Ascending aorta (tissue), 2 donors: Measurements from ENCODE around the gene POU3F1. TPM values are rescaled to one million over a fixed set of nuclear protein-coding genes. Genes with fewer than 3 reads are reported as not detected.
A peak's percentile ranks its signal among the peaks of the same experiment; 100 is the strongest.

ENCODE experiments used
- DNase-seq, 2 donors: peaks; one replicate each; pipeline ENCODE4 v3.0.0-alpha.2; 2019; ENCODE audit warnings: low spot score in 2 of 2
- H3K27ac ChIP-seq, 2 donors: fragments of 200-600 bp; sonication (generic); one replicate each; pipeline ENCODE4 v1.5.1; 2016 to 2017; ENCODE audit warnings: mild to moderate bottlenecking in 1 of 2
- H3K27me3 ChIP-seq: fragments of 200-600 bp; sonication (generic); one replicate; pipeline ENCODE4 v1.5.1; 2017
- H3K36me3 ChIP-seq, 2 donors: fragments of 200-600 bp; sonication (generic); one replicate each; pipeline ENCODE4 v1.5.1; 2016
- H3K4me1 ChIP-seq, 2 donors: fragments of 200-600 bp; sonication (generic); one replicate each; pipeline ENCODE4 v1.5.1; 2016 to 2017; ENCODE audit warnings: mild to moderate bottlenecking in 1 of 2
- H3K4me3 ChIP-seq, 2 donors: fragments of 200-600 bp; sonication (generic); one replicate each; pipeline ENCODE4 v1.5.1; 2016 to 2017; ENCODE audit warnings: mild to moderate bottlenecking in 1 of 2
- H3K9me3 ChIP-seq, 2 donors: fragments of 200-600 bp; sonication (generic); one replicate each; pipeline ENCODE4 v1.5.1; 2016
- intact Hi-C: fragments of 100-400 bp; cut with DNase I; formaldehyde crosslinking; loops from one replicate; pipeline ENCODE4 v1.15.1; 2023
- total RNA-seq: library from RNA; depleted of rRNA; stranded (reverse); fragments of >200 nt; gene quantifications from one replicate; pipeline ENCODE4 v1.1.0, GENCODE V29; 2016
- TF ChIP-seq, protein P1 (sequence below), 3 experiments: fragments of 200-600 bp in 2 of 3; fragments of 450-650 bp in 1 of 3; sonication (generic) in 2 of 3; IDR thresholded peaks; one replicate each; pipeline ENCODE4 v1.5.1; 2016 to 2019; ENCODE audit warnings: antibody characterized with exemption in 3 of 3, mild to moderate bottlenecking in 1 of 3, moderate library complexity in 1 of 3

POU3F1 gene
- total RNA-seq, 1 donor from 2014 or later: not detected

GRCh38 chr1:38003261-38004250, 43.0 kb downstream of the POU3F1 start:
- peak overlapping the region; percentile 93 to 96 for H3K27ac ChIP-seq
- TF ChIP-seq, protein P1, sequence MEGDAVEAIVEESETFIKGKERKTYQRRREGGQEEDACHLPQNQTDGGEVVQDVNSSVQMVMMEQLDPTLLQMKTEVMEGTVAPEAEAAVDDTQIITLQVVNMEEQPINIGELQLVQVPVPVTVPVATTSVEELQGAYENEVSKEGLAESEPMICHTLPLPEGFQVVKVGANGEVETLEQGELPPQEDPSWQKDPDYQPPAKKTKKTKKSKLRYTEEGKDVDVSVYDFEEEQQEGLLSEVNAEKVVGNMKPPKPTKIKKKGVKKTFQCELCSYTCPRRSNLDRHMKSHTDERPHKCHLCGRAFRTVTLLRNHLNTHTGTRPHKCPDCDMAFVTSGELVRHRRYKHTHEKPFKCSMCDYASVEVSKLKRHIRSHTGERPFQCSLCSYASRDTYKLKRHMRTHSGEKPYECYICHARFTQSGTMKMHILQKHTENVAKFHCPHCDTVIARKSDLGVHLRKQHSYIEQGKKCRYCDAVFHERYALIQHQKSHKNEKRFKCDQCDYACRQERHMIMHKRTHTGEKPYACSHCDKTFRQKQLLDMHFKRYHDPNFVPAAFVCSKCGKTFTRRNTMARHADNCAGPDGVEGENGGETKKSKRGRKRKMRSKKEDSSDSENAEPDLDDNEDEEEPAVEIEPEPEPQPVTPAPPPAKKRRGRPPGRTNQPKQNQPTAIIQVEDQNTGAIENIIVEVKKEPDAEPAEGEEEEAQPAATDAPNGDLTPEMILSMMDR (IDR thresholded peaks at IDR 0.05): no peak
- intact Hi-C loops: no loop called here

DNA sequence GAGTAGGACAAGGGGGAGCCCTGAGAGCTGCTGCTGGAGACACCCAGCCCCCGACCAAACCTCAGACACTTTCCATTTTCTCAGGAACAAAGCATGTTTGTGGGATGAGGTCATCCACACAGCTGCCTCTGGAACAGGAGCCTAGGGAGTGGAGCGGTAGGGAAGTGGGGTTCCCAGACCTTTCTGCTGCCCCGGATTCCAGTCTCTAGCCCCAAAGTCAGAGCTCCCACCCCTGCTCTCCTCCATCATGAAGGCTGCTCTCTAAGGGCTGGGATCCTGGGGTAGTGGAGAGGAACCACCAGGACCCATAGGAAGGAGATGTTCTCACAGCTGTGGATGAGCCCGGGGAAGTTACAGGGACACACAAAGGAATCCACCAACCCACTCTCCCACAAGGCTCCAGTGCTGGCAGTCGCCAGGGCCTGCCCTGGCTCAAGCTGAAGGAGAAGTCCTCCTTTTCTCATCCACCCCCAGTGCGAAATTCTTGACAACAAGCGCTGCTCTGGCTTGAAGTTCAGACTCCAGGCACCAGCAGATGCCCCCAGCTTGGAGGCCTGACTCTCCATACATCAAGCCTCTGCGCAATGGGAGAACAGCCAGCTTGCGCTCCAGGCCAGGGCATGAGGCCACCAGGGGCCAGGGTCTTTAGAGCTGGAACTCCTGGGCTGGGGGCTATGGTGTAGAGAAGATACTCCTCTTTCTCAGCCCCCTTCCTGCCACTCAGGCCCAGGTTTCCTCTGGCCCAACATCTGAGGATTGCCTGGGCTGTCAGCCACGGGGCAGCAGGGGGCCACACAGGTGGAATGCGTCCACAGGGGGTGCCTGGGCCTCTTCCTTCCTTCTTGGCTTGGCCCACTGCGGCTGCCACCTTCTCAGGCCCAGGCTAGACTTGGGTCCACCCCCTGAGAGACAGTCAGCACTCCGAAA, 45.8 kb downstream of the POU3F1 start:
- Histone ChIP-seq H3K4me1 (peaks cover 27 to 65% of the 10 kb centered on the region in 2 donors), H3K9me3 (no peaks in the 10 kb centered on the region), H3K4me3 (peak overlapping the region; percentile 34 to 35), H3K27ac (peak overlapping the region; percentile 93 to 96), H3K27me3 (no peaks in the 10 kb centered on the region), H3K36me3 (peaks cover 5 to 17% of the 10 kb centered on the region in 2 donors)
- intact Hi-C loops: no loop called here
- TF ChIP-seq, protein P1 (IDR thresholded peaks at IDR 0.05): no peak
- peak in 1 of 2 donors; percentile 72 for DNase-seq

More at GRCh38 chr1:38003261-38004250, 43.0 kb downstream of the POU3F1 start:
- Histone ChIP-seq H3K4me1 (peaks cover 27 to 53% of the 10 kb centered on the region in 2 donors), H3K4me3 (peak overlapping the region; percentile 80 to 89), H3K9me3 (no peaks in the 10 kb centered on the region), H3K36me3 (peaks cover 0 to 6% of the 10 kb centered on the region in 2 donors), H3K27me3 (no peaks in the 10 kb centered on the region)
- peak in 1 of 2 donors; percentile 67 for DNase-seq

- TF ChIP-seq, protein P1 (IDR thresholded peaks at IDR 0.05): no peak
- H3K36me3 ChIP-seq: peaks cover 5 to 17% of the 10 kb centered on the region in 2 donors
- H3K9me3 ChIP-seq: no peaks in the 10 kb centered on the region
- peak overlapping the region; percentile 93 to 96 for H3K27ac ChIP-seq
- DNase-seq: no peak
- peaks cover 29 to 66% of the 10 kb centered on the region in 2 donors for H3K4me1 ChIP-seq
- intact Hi-C loops: no loop called here
- no peaks in the 10 kb centered on the region for H3K27me3 ChIP-seq
- peak overlapping the region; percentile 34 to 35 for H3K4me3 ChIP-seq
Measured at GRCh38 chr1:38000233-38000528, 46.4 kb downstream of the POU3F1 start.

GRCh38 chr1:37999430-38000232, 47.0 kb downstream of the POU3F1 start:
- H3K4me1 ChIP-seq: peaks cover 29 to 72% of the 10 kb centered on the region in 2 donors
- peak in 1 of 2 donors; percentile 77 for DNase-seq
- TF ChIP-seq, protein P1 (IDR thresholded peaks at IDR 0.05): no peak
- H3K9me3 ChIP-seq: no peaks in the 10 kb centered on the region
- peak overlapping the region; percentile 93 to 96 for H3K27ac ChIP-seq
- peak overlapping the region; percentile 34 to 35 for H3K4me3 ChIP-seq
- no peaks in the 10 kb centered on the region for H3K27me3 ChIP-seq
- peaks cover 5 to 17% of the 10 kb centered on the region in 2 donors for H3K36me3 ChIP-seq
- intact Hi-C loops: loop anchor here (5.0 to 10.0 kb wide), 2 partner anchors 192 to 525 kb away; partner anchors contain the start of genes C1orf122, YRDC and ZC3H12A
